ENCODE results near the gene IL24.

Gene IL24

DNA sequence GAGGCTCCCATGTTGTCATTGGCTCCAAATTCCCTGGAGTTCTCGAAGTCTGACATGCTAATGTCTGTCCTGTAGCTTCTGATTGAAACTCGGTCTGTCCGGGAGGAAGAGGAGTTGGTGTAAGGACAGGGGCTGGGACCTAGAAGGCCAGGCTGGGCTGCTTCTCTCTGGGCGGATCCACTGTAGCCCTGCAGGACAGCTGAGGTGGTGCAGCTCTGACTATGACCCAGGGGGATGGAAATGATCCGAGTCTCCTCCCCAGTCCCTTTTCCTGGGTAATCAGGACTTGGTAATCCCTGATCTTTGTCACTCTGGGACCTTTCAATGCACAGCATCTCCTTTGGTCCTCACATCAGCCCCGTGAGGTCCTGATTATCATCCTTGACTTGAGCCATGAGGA lies 34.5 kb downstream of the IL24 start:
- Histone ChIP-seq H3K36me3 (no peaks in the 10 kb centered on the region), H3K4me1 (ENCODE audit: control insufficient read depth in 1 of 2, insufficient read depth in 1 of 2, low read depth in 1 of 2, low read length in 1 of 2) (no peaks in the 10 kb centered on the region), H3K27ac (no peak overlapping the region), H3K4me3 (ENCODE audit: low read depth in 1 of 2, low read length in 1 of 2) (no peak overlapping the region), H3K9me3 (no peaks in the 10 kb centered on the region), H3K27me3 (peaks cover 10% of the 10 kb centered on the region)
- no peak for TF ChIP-seq CTCF (IDR thresholded peaks at IDR 0.05)

GRCh38 chr1:206932177-206932576 lies 34.9 kb downstream of the IL24 start:
- H3K4me3 ChIP-seq (ENCODE audit: low read depth in 1 of 2, low read length in 1 of 2) = no peak overlapping the region
- no peaks in the 10 kb centered on the region for H3K36me3 ChIP-seq
- no peaks in the 10 kb centered on the region for H3K9me3 ChIP-seq
- H3K27ac ChIP-seq = no peak overlapping the region
- peaks cover 10% of the 10 kb centered on the region for H3K27me3 ChIP-seq
- TF ChIP-seq CTCF (IDR thresholded peaks at IDR 0.05) = no peak
- no peaks in the 10 kb centered on the region for H3K4me1 ChIP-seq (ENCODE audit: control insufficient read depth in 1 of 2, insufficient read depth in 1 of 2, low read depth in 1 of 2, low read length in 1 of 2)

GRCh38 chr1:206933333-206933945 lies 36.2 kb downstream of the IL24 start:
- peak; percentile 70 for TF ChIP-seq CTCF (IDR thresholded peaks at IDR 0.05)
- no peak overlapping the region for H3K4me3 ChIP-seq (ENCODE audit: low read depth in 1 of 2, low read length in 1 of 2)
- no peak overlapping the region for H3K27ac ChIP-seq
- H3K4me1 ChIP-seq (ENCODE audit: control insufficient read depth in 1 of 2, insufficient read depth in 1 of 2, low read depth in 1 of 2, low read length in 1 of 2) = no peaks in the 10 kb centered on the region
- H3K36me3 ChIP-seq = no peaks in the 10 kb centered on the region
- H3K27me3 ChIP-seq = peaks cover 10% of the 10 kb centered on the region
- no peaks in the 10 kb centered on the region for H3K9me3 ChIP-seq

DNA sequence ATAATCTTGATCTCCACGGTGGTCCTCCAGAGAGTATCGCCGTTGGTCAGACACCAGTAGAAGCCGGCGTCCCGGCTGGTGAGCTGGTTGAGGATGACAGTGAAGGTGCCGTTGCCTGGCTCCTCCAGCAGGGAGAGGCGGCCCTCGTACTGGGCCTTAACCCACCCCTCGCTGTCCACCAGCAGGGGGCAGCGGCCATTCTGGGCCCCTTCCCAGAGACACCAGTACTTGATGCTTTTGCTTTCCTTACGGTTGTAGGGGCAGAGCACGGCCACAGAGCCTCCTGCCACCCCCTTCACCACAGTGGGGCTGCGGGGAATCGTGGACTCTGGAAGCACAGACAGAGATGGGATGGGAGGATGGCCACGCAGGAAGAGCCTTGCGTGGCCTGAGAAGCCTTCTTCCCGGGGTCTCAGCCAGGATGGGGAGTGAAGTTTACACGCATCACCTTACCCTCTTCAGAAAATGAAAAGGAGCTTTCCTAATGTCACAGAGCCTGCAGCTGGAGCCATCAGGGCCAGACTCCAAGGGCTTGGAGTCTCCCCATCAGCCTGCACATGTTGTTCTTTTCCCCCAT lies 38.3 kb downstream of the IL24 start:
- H3K4me3 ChIP-seq (ENCODE audit: low read depth in 1 of 2, low read length in 1 of 2) = no peak overlapping the region
- peak; percentile 27 for TF ChIP-seq CTCF (IDR thresholded peaks at IDR 0.05)
- H3K27me3 ChIP-seq = peaks cover 10% of the 10 kb centered on the region
- no peaks in the 10 kb centered on the region for H3K36me3 ChIP-seq
- H3K4me1 ChIP-seq (ENCODE audit: control insufficient read depth in 1 of 2, insufficient read depth in 1 of 2, low read depth in 1 of 2, low read length in 1 of 2) = no peaks in the 10 kb centered on the region
- H3K27ac ChIP-seq = no peak overlapping the region
- no peaks in the 10 kb centered on the region for H3K9me3 ChIP-seq

DNA sequence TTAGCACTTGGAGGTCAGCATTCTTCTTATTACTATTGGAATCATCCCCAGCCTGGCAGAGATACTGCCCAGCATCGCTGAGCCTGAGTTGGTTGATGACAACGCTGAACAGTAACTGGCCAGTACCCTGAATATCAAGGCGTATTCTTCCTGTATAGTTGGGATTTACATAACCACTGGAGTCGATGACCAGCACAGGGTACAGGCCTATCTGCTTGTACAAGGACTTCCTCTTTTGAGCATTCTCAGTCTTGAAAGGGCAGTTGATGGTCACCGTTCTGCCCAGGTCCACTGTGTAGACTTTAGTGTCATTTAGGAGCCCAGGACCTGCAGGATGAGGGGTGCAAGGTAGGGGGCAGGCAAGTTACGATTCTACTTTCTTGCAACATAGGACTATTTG lies 40.2 kb downstream of the IL24 start:
- no peaks in the 10 kb centered on the region for H3K36me3 ChIP-seq

More for the DNA sequence above, 40.2 kb downstream of the IL24 start:
- Histone ChIP-seq H3K4me3 (ENCODE audit: low read depth in 1 of 2, low read length in 1 of 2) (no peak overlapping the region), H3K27me3 (peaks cover 13% of the 10 kb centered on the region), H3K4me1 (ENCODE audit: control insufficient read depth in 1 of 2, insufficient read depth in 1 of 2, low read depth in 1 of 2, low read length in 1 of 2) (no peaks in the 10 kb centered on the region), H3K27ac (no peak overlapping the region), H3K9me3 (no peaks in the 10 kb centered on the region)
- no peak for TF ChIP-seq CTCF (IDR thresholded peaks at IDR 0.05)
